H1 (cell line): ENCODE results near the gene SPDYC. TPM values are rescaled to one million over a fixed set of nuclear protein-coding genes. Genes with fewer than 3 reads are reported as not detected.

Experiments
- CTCF ChIA-PET: fragments of 300-600 bp; sonication (Branson Sonifier 250); formaldehyde crosslinking; loops from one replicate; lab custom pipeline; 2021; ENCODE audit not compliant: partially characterized antibody; lab: Charles Lee
- POLR2A ChIA-PET: fragments of 300-600 bp; sonication (Branson Sonifier 250); formaldehyde crosslinking; loops from one replicate; lab custom pipeline; 2021; ENCODE audit warnings: inconsistent platforms; ENCODE audit not compliant: partially characterized antibody; lab: Charles Lee
- DNase-seq, 2 experiments: peaks; one replicate each; pipeline versions ENCODE4 v3.0.0 to v3.0.0-alpha.2; 2010 to 2022; ENCODE audit warnings: low spot score in 2 of 2, low read depth in 1 of 2, mixed read lengths in 1 of 2
- FAIRE-seq: peaks from 2 replicates; lab custom pipeline; 2011; peaks lifted over from hg19 to GRCh38; lab: Jason Lieb, UNC
- H2AFZ ChIP-seq: 2 replicates; pipeline ENCODE4 v1.8.1; 2012; ENCODE audit warnings: low read length, inconsistent platforms
- H2AK5ac ChIP-seq: 2 replicates; pipeline ENCODE4 v1.6.1; 2013; ENCODE audit warnings: low read depth, low read length
- H2BK120ac ChIP-seq: replicated peaks from 2 replicates; pipeline ENCODE3; 2013; ENCODE audit warnings: low read depth, low read length, inconsistent platforms
- H2BK12ac ChIP-seq: 2 replicates; pipeline ENCODE4 v1.6.1; 2013; ENCODE audit warnings: low read depth, low read length
- H2BK15ac ChIP-seq: 2 replicates; pipeline ENCODE4 v1.6.1; 2013; ENCODE audit warnings: low read length
- H2BK20ac ChIP-seq: 2 replicates; pipeline ENCODE4 v1.6.1; 2013; ENCODE audit warnings: low read length
- H2BK5ac ChIP-seq: 2 replicates; pipeline ENCODE4 v1.6.1; 2013; ENCODE audit warnings: low read depth, low read length
- H3K14ac ChIP-seq: 2 replicates; pipeline ENCODE4 v1.6.1; 2013; ENCODE audit warnings: inconsistent platforms; ENCODE audit not compliant: insufficient read length
- H3K18ac ChIP-seq: 2 replicates; pipeline ENCODE4 v1.6.1; 2013; ENCODE audit warnings: low read length; ENCODE audit errors: extremely low read depth
- H3K23ac ChIP-seq: 2 replicates; pipeline ENCODE4 v1.6.1; 2013; ENCODE audit warnings: inconsistent platforms; ENCODE audit not compliant: insufficient read length
- H3K23me2 ChIP-seq: 2 replicates; pipeline ENCODE4 v1.6.1; 2013; ENCODE audit warnings: low read depth, low read length
- H3K27ac ChIP-seq: 2 replicates; pipeline ENCODE4 v1.6.1; 2011; ENCODE audit warnings: low read depth, low read length, inconsistent platforms
- H3K27me3 ChIP-seq, 4 experiments: replicated peaks in 1 of 4; 1 replicate in 1 of 4; 2 replicates in 3 of 4; pipeline versions ENCODE4 v1.6.1 to v1.8.1; 2011 to 2013; ENCODE audit warnings: low read length in 3 of 4, mild to moderate bottlenecking in 3 of 4, inconsistent platforms in 2 of 4, mixed read lengths in 2 of 4, moderate library complexity in 1 of 4; ENCODE audit not compliant: control insufficient read depth in 3 of 4, insufficient read depth in 3 of 4; ENCODE audit errors: extremely low read depth in 1 of 4
- H3K36me3 ChIP-seq, 4 experiments: 2 replicates each; pipeline versions ENCODE4 v1.6.1 to v1.8.1; 2011 to 2013; ENCODE audit warnings: mild to moderate bottlenecking in 4 of 4, low read length in 3 of 4, moderate library complexity in 2 of 4, control low read depth in 1 of 4, inconsistent platforms in 1 of 4; ENCODE audit not compliant: insufficient read depth in 4 of 4, control insufficient read depth in 2 of 4
- H3K4ac ChIP-seq: replicated peaks from 2 replicates; pipeline ENCODE3; 2013; ENCODE audit warnings: low read length, low read depth, mixed read lengths, inconsistent platforms; ENCODE audit not compliant: insufficient read length
- H3K4me1 ChIP-seq, 4 experiments: replicated peaks in 1 of 4; 1 replicate in 1 of 4; 2 replicates in 3 of 4; pipeline versions ENCODE4 v1.6.1 to v1.8.1; 2011 to 2013; ENCODE audit warnings: low read length in 3 of 4, inconsistent platforms in 2 of 4, mixed read lengths in 1 of 4; ENCODE audit not compliant: insufficient read depth in 4 of 4, control insufficient read depth in 3 of 4
- H3K4me2 ChIP-seq, 2 experiments: 2 replicates each; pipeline versions ENCODE4 v1.6.1 to v1.8.1; 2011 to 2013; ENCODE audit warnings: low read depth in 2 of 2, low read length in 2 of 2, control low read depth in 1 of 2, inconsistent platforms in 1 of 2, mild to moderate bottlenecking in 1 of 2; ENCODE audit not compliant: insufficient read depth in 1 of 2
- H3K4me3 ChIP-seq, 4 experiments: fragments of 200-600, 300-600 bp in 1 of 4; sonication (generic), shearing (Covaris generic), sonication (Bioruptor Twin) in 1 of 4; 2 replicates each; pipeline versions ENCODE4 v1.5.1 to v1.8.1; 2011 to 2016; ENCODE audit warnings: low read length in 4 of 4, low read depth in 3 of 4, control low read depth in 2 of 4, inconsistent platforms in 2 of 4, mild to moderate bottlenecking in 2 of 4, mixed read lengths in 1 of 4, moderate library complexity in 1 of 4; ENCODE audit not compliant: insufficient read depth in 2 of 4; ENCODE audit errors: extremely low read depth in 1 of 4
- H3K56ac ChIP-seq: replicated peaks from 2 replicates; pipeline ENCODE3; 2013; ENCODE audit warnings: low read depth, mild to moderate bottlenecking, mixed read lengths, low read length, inconsistent platforms; ENCODE audit not compliant: insufficient read length
- H3K79me1 ChIP-seq: 2 replicates; pipeline ENCODE4 v1.6.1; 2013; ENCODE audit warnings: low read depth, low read length, control low read depth
- H3K79me2 ChIP-seq, 2 experiments: 2 replicates each; pipeline versions ENCODE4 v1.6.1 to v1.8.1; 2012 to 2013; ENCODE audit warnings: low read length in 2 of 2, mild to moderate bottlenecking in 2 of 2, inconsistent platforms in 1 of 2; ENCODE audit not compliant: insufficient read depth in 2 of 2, control insufficient read depth in 1 of 2
- H3K9ac ChIP-seq, 4 experiments: replicated peaks in 1 of 4; 1 replicate in 1 of 4; 2 replicates in 3 of 4; pipeline versions ENCODE4 v1.6.1 to v1.8.1; 2011 to 2013; ENCODE audit warnings: low read depth in 3 of 4, low read length in 3 of 4, control low read depth in 2 of 4, mild to moderate bottlenecking in 2 of 4, moderate library complexity in 2 of 4, inconsistent platforms in 1 of 4; ENCODE audit errors: extremely low read depth in 1 of 4
- H3K9me3 ChIP-seq, 2 experiments: 2 replicates each; pipeline versions ENCODE4 v1.6.1 to v1.8.1; 2012 to 2013; ENCODE audit warnings: mild to moderate bottlenecking in 2 of 2, moderate library complexity in 2 of 2, control low read depth in 1 of 2, inconsistent platforms in 1 of 2, low read depth in 1 of 2, low read length in 1 of 2, mixed read lengths in 1 of 2; ENCODE audit not compliant: insufficient read depth in 2 of 2
- H4K20me1 ChIP-seq, 2 experiments: replicated peaks in 1 of 2; 2 replicates each; pipeline versions ENCODE3 to v1.8.1; 2011 to 2013; ENCODE audit warnings: inconsistent platforms in 2 of 2, low read length in 2 of 2, mild to moderate bottlenecking in 1 of 2; ENCODE audit not compliant: insufficient read depth in 2 of 2, control insufficient read depth in 1 of 2
- H4K5ac ChIP-seq: 2 replicates; pipeline ENCODE4 v1.6.1; 2013; ENCODE audit warnings: low read length, low read depth, mixed read lengths, inconsistent platforms; ENCODE audit not compliant: insufficient read length
- H4K8ac ChIP-seq: 2 replicates; pipeline ENCODE4 v1.8.0; 2013; ENCODE audit warnings: mild to moderate bottlenecking, moderate library complexity, low read length, inconsistent platforms; ENCODE audit not compliant: insufficient read depth; ENCODE audit errors: extremely low read depth
- H4K91ac ChIP-seq: replicated peaks from 2 replicates; pipeline ENCODE3; 2013; ENCODE audit warnings: low read length, mixed read lengths, inconsistent platforms; ENCODE audit not compliant: insufficient read length
- EZH2 ChIP-seq: fragments of 200-600 bp; sonication (generic); IDR thresholded peaks from 2 replicates; pipeline ENCODE4 v1.7.1; 2012; ENCODE audit warnings: low read depth, mild to moderate bottlenecking, moderate library complexity, low read length, inconsistent platforms; ENCODE audit not compliant: severe bottlenecking
- whole genome bisulfite sequencing, 2 experiments: shearing (Covaris generic) in 1 of 2; methylation state at CpG; one replicate each; pipeline versions ENCODE4 v1.1.6 to v1.1.7; 2013 to 2015; ENCODE audit warnings: low lambda C conversion rate in 2 of 2, mixed read lengths in 2 of 2, inconsistent platforms in 1 of 2, low coverage in 1 of 2, missing lambda C conversion rate in 1 of 2; ENCODE audit not compliant: insufficient replicate concordance in 2 of 2, insufficient coverage in 1 of 2, insufficient read length in 1 of 2; ENCODE audit errors: extremely low coverage in 1 of 2, missing lambda C conversion rate in 1 of 2; 5-methylcytosine and 5-hydroxymethylcytosine counted together
- polyA plus RNA-seq, 7 experiments: library from polyadenylated mRNA; depleted of rRNA in 3 of 7; stranded (reverse) in 5 of 7; unstranded in 2 of 7; fragments of >200 nt in 5 of 7; fragments of 200-250 nt in 2 of 7; gene quantifications; 1 replicate in 5 of 7; 2 replicates in 1 of 7; 4 replicates in 1 of 7; pipeline versions ENCODE4 v1.2.1 to v1.2.3, GENCODE V29; 2011 to 2013; ENCODE audit warnings: missing spikeins in 2 of 7, mixed read lengths in 2 of 7
- total RNA-seq: library from RNA; stranded (reverse); fragmentation: NEBNext Ultra II Directional; extraction: Animal tissue kit (Norgen Biotek cat#: 25700); gene quantifications from 2 replicates; pipeline ENCODE4 v1.2.1, GENCODE V29; 2021

The SPDYC gene
- total and polyA plus RNA-seq, 2 of the 8 experiments (the other 6 are each of a cell fraction or from before 2014, with no cell fraction given) = 0.15 TPM; not detected in 1

DNA sequence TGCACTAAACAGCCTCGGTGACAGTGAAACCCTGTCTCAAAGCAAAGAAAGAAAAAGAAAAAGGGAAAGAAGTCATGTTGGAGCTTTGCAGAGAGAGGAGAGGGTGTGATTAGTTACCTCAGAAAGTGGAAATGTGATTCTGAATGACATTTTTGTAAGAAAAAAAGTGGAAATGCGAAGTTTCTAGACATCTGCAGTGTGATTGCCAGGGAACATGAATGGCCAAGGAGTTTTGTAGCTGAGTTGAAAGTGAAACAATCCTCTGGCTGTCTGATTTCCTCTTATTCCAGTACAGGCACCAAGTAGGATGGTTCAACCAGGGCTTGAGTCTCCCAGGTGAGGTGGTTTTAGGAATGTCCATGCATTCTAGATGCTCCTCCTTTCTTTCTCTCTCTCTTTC, 17.9 kb upstream of the SPDYC start:
- H3K27me3 ChIP-seq = no peaks in the 10 kb centered on the region
- no peaks in the 10 kb centered on the region for H3K36me3 ChIP-seq
- no peaks in the 10 kb centered on the region for H3K79me1 ChIP-seq
- H2BK5ac ChIP-seq = no peak overlapping the region
- TF ChIP-seq EZH2 = no peak
- no peak overlapping the region for H4K91ac ChIP-seq
- no peak overlapping the region for H2AFZ ChIP-seq
- H2BK12ac ChIP-seq = no peak overlapping the region
- no peaks in the 10 kb centered on the region for H3K79me2 ChIP-seq
- H3K23me2 ChIP-seq = no peaks in the 10 kb centered on the region
- no peak overlapping the region for H3K56ac ChIP-seq
- ChIA-PET POLR2A (interaction anchor here (0.6 to 1.3 kb wide), 3 partner anchors 8 to 30 kb away, joined by 3 read pairs; partner anchors contain the start of genes FAU and MRPL49), CTCF (interaction anchor here (0.5 to 1.7 kb wide), 4 partner anchors 17 to 175 kb away, joined by 3 to 4 read pairs (median 4); partner anchors contain the start of gene CAPN1)
- H3K4me3 ChIP-seq = no peak overlapping the region
- 83% methylated on average over 2 of the region's 2 CpGs; no CpG with 5 or more reads in 1 of the 2 experiments for WGBS, 2 experiments
- peaks cover 0 to 3% of the 10 kb centered on the region in 2 experiments; a peak in 1 of 4 replicates for H3K9me3 ChIP-seq
- H3K4me2 ChIP-seq = no peak overlapping the region
- no peaks in the 10 kb centered on the region for H3K4me1 ChIP-seq
- no peak overlapping the region for H3K27ac ChIP-seq
- no peak overlapping the region for H2BK15ac ChIP-seq
- no peak overlapping the region for H3K18ac ChIP-seq
- FAIRE-seq (no peak), DNase-seq (no peak)
- no peak overlapping the region for H4K8ac ChIP-seq
- no peak overlapping the region for H4K5ac ChIP-seq
- H4K20me1 ChIP-seq = no peaks in the 10 kb centered on the region
- H2BK120ac ChIP-seq = no peak overlapping the region
- H3K23ac ChIP-seq = no peak overlapping the region
- no peak overlapping the region for H3K9ac ChIP-seq
- H2BK20ac ChIP-seq = no peak overlapping the region
- H3K4ac ChIP-seq = no peak overlapping the region
- no peak overlapping the region for H3K14ac ChIP-seq
- no peak overlapping the region for H2AK5ac ChIP-seq
